Chondrocyte (in vitro differentiated cells): ENCODE data around the gene CEP70. TPM values are rescaled to one million over a fixed set of nuclear protein-coding genes. Genes with fewer than 3 reads are reported as not detected.

Experiments
- DNase-seq: peaks from one replicate; pipeline ENCODE4 v3.0.0; 2021; ENCODE audit warnings: mixed read lengths, low spot score
- H3K27ac Mint-ChIP-seq: one replicate; pipeline ENCODE4 v1.8.0; 2021; ENCODE audit warnings: mild to moderate bottlenecking, moderate library complexity, mixed read lengths; ENCODE audit not compliant: unreplicated experiment
- H3K27me3 Mint-ChIP-seq: 2 replicates; pipeline ENCODE4 v1.8.0; 2021; ENCODE audit warnings: low read depth, mixed read lengths
- H3K36me3 Mint-ChIP-seq: 2 replicates; pipeline ENCODE4 v1.8.0; 2021; ENCODE audit warnings: low read depth, mixed read lengths
- H3K4me1 Mint-ChIP-seq: 2 replicates; pipeline ENCODE4 v1.8.0; 2021; ENCODE audit warnings: low read depth, mild to moderate bottlenecking, mixed read lengths
- H3K4me3 Mint-ChIP-seq: one replicate; pipeline ENCODE4 v1.8.0; 2021; ENCODE audit warnings: mild to moderate bottlenecking, moderate library complexity, mixed read lengths; ENCODE audit not compliant: unreplicated experiment
- H3K9me3 Mint-ChIP-seq: 2 replicates; pipeline ENCODE4 v1.8.0; 2021; ENCODE audit warnings: low read depth, mixed read lengths
- CTCF ChIP-seq: fragments of 200-600 bp; sonication (generic); IDR thresholded peaks from 2 replicates; pipeline ENCODE4 v1.5.0; 2021; ENCODE audit warnings: antibody characterized with exemption, mild to moderate bottlenecking, moderate library complexity
- total RNA-seq: library from RNA; stranded (reverse); gene quantifications from 3 replicates; pipeline ENCODE4 v1.2.1, GENCODE V29; 2021

Gene CEP70
- total RNA-seq, 1 donor from 2014 or later, result 12.9 TPM

GRCh38 chr3:138465925-138466324, 128.1 kb downstream of the CEP70 start:
- no peak overlapping the region for H3K27ac Mint-ChIP-seq
- no peaks in the 10 kb centered on the region for H3K36me3 Mint-ChIP-seq
- H3K9me3 Mint-ChIP-seq, result no peaks in the 10 kb centered on the region
- no peaks in the 10 kb centered on the region for H3K4me1 Mint-ChIP-seq
- no peak for DNase-seq
- H3K4me3 Mint-ChIP-seq, result no peak overlapping the region
- no peak for TF ChIP-seq CTCF
- peaks cover 1% of the 10 kb centered on the region for H3K27me3 Mint-ChIP-seq

GRCh38 chr3:138465451-138465850, 128.6 kb downstream of the CEP70 start:
- H3K4me1 Mint-ChIP-seq, result no peaks in the 10 kb centered on the region
- no peaks in the 10 kb centered on the region for H3K9me3 Mint-ChIP-seq
- H3K36me3 Mint-ChIP-seq, result no peaks in the 10 kb centered on the region
- H3K27ac Mint-ChIP-seq, result no peak overlapping the region
- H3K27me3 Mint-ChIP-seq, result peaks cover 1% of the 10 kb centered on the region
- DNase-seq, result no peak
- no peak for TF ChIP-seq CTCF
- H3K4me3 Mint-ChIP-seq, result no peak overlapping the region

GRCh38 chr3:138464491-138464860, 129.6 kb downstream of the CEP70 start:
- no peak overlapping the region for H3K27ac Mint-ChIP-seq
- no peak for TF ChIP-seq CTCF
- H3K27me3 Mint-ChIP-seq, result peaks cover 1% of the 10 kb centered on the region
- no peak overlapping the region for H3K4me3 Mint-ChIP-seq
- H3K36me3 Mint-ChIP-seq, result no peaks in the 10 kb centered on the region
- H3K9me3 Mint-ChIP-seq, result no peaks in the 10 kb centered on the region
- H3K4me1 Mint-ChIP-seq, result no peaks in the 10 kb centered on the region
- no peak for DNase-seq

- H3K4me3 Mint-ChIP-seq, result no peak overlapping the region
- no peaks in the 10 kb centered on the region for H3K4me1 Mint-ChIP-seq
- H3K27me3 Mint-ChIP-seq, result peaks cover 1% of the 10 kb centered on the region
- no peak for DNase-seq
- TF ChIP-seq CTCF, result no peak
- H3K36me3 Mint-ChIP-seq, result no peaks in the 10 kb centered on the region
- H3K9me3 Mint-ChIP-seq, result no peaks in the 10 kb centered on the region
- peak overlapping the region; percentile 4 for H3K27ac Mint-ChIP-seq
These were observed 130.2 kb downstream of the CEP70 start for GRCh38 chr3:138463724-138464490.

- Mint-ChIP-seq H3K27me3 (no peaks in the 10 kb centered on the region), H3K4me1 (peaks cover 2% of the 10 kb centered on the region), H3K27ac (no peak overlapping the region), H3K9me3 (no peaks in the 10 kb centered on the region), H3K4me3 (no peak overlapping the region), H3K36me3 (peaks cover 1% of the 10 kb centered on the region)
- DNase-seq, result no peak
- TF ChIP-seq CTCF, result no peak
These were observed 132.2 kb downstream of the CEP70 start for GRCh38 chr3:138461896-138462295.
